HEK293 (cell line): ENCODE data around the gene CHRNA10.

Source experiments
- ATF2 ChIP-seq: fragments of 450-650 bp; formaldehyde crosslinking; IDR thresholded peaks from 2 replicates; pipeline ENCODE4 v1.5.1; 2016; ENCODE audit warnings: missing biosample characterization, missing genetic modification characterization, low read depth
- BCL11A ChIP-seq: fragments of 450-650 bp; formaldehyde crosslinking; IDR thresholded peaks from 2 replicates; pipeline ENCODE4 v1.5.1; 2016; ENCODE audit warnings: low read depth, missing biosample characterization, missing genetic modification characterization
- CTCF ChIP-seq: fragments of 450-650 bp; formaldehyde crosslinking; IDR thresholded peaks from 2 replicates; pipeline ENCODE4 v1.5.1; 2016; ENCODE audit warnings: missing biosample characterization, missing genetic modification characterization
- EGR2 ChIP-seq: fragments of 450-650 bp; formaldehyde crosslinking; IDR thresholded peaks from 2 replicates; pipeline ENCODE4 v1.5.1; 2016; ENCODE audit warnings: low read depth, missing biosample characterization, missing genetic modification characterization
- KLF16 ChIP-seq: fragments of 450-650 bp; formaldehyde crosslinking; IDR thresholded peaks from 2 replicates; pipeline ENCODE4 v1.5.1; 2017; ENCODE audit warnings: missing biosample characterization, missing genetic modification characterization
- KLF17 ChIP-seq: fragments of 450-650 bp; formaldehyde crosslinking; IDR thresholded peaks from 2 replicates; pipeline ENCODE4 v1.5.1; 2016; ENCODE audit warnings: missing biosample characterization, missing genetic modification characterization
- PRDM1 ChIP-seq: fragments of 450-650 bp; formaldehyde crosslinking; IDR thresholded peaks from 2 replicates; pipeline ENCODE4; 2016; ENCODE audit warnings: missing biosample characterization, missing genetic modification characterization
- SP2 ChIP-seq: fragments of 450-650 bp; formaldehyde crosslinking; IDR thresholded peaks from 2 replicates; pipeline ENCODE4 v1.5.1; 2016; ENCODE audit warnings: missing biosample characterization, missing genetic modification characterization
- SP3 ChIP-seq: fragments of 450-650 bp; formaldehyde crosslinking; IDR thresholded peaks from 2 replicates; pipeline ENCODE4 v1.5.1; 2016; ENCODE audit warnings: missing biosample characterization, missing genetic modification characterization
- ZBTB20 ChIP-seq: fragments of 450-650 bp; formaldehyde crosslinking; IDR thresholded peaks from 2 replicates; pipeline ENCODE4 v1.5.1; 2016; ENCODE audit warnings: missing biosample characterization, missing genetic modification characterization
- ZBTB48 ChIP-seq: fragments of 450-650 bp; formaldehyde crosslinking; IDR thresholded peaks from 2 replicates; pipeline ENCODE4 v1.5.1; 2016; ENCODE audit warnings: missing biosample characterization, missing genetic modification characterization
- ZBTB7A ChIP-seq: fragments of 450-650 bp; formaldehyde crosslinking; IDR thresholded peaks from 2 replicates; pipeline ENCODE4 v1.5.1; 2016; ENCODE audit warnings: low read depth, missing biosample characterization, missing genetic modification characterization
- ZNF184 ChIP-seq: fragments of 450-650 bp; IDR thresholded peaks from 2 replicates; pipeline ENCODE4 v1.5.1; 2018; ENCODE audit warnings: missing biosample characterization, mild to moderate bottlenecking, missing genetic modification characterization
- ZNF19 ChIP-seq: fragments of 450-650 bp; formaldehyde crosslinking; IDR thresholded peaks from 2 replicates; pipeline ENCODE4; 2016; ENCODE audit warnings: missing biosample characterization, missing genetic modification characterization, low read depth
- ZNF202 ChIP-seq: fragments of 450-650 bp; formaldehyde crosslinking; IDR thresholded peaks from 2 replicates; pipeline ENCODE4 v1.5.1; 2016; ENCODE audit warnings: missing biosample characterization, missing genetic modification characterization, borderline replicate concordance
- ZNF23 ChIP-seq: fragments of 450-650 bp; formaldehyde crosslinking; IDR thresholded peaks from 2 replicates; pipeline ENCODE4 v1.5.1; 2016; ENCODE audit warnings: missing biosample characterization, missing genetic modification characterization, borderline replicate concordance
- ZNF266 ChIP-seq: fragments of 450-650 bp; formaldehyde crosslinking; IDR thresholded peaks from 2 replicates; pipeline ENCODE4 v1.5.1; 2016; ENCODE audit warnings: missing biosample characterization, missing genetic modification characterization, low read depth
- ZNF350 ChIP-seq: fragments of 450-650 bp; formaldehyde crosslinking; IDR thresholded peaks from 2 replicates; pipeline ENCODE4 v1.5.0; 2017; ENCODE audit warnings: missing biosample characterization, mild to moderate bottlenecking, missing genetic modification characterization
- ZNF366 ChIP-seq: fragments of 450-650 bp; formaldehyde crosslinking; conservative IDR thresholded peaks from 2 replicates; pipeline ENCODE4 v1.5.1; 2016; ENCODE audit warnings: missing biosample characterization, missing genetic modification characterization
- ZNF404 ChIP-seq: fragments of 450-650 bp; formaldehyde crosslinking; IDR thresholded peaks from 2 replicates; pipeline ENCODE4 v1.5.1; 2017; ENCODE audit warnings: missing biosample characterization, missing genetic modification characterization
- ZNF426 ChIP-seq: fragments of 450-650 bp; formaldehyde crosslinking; IDR thresholded peaks from 2 replicates; pipeline ENCODE4 v1.5.1; 2017; ENCODE audit warnings: missing biosample characterization, missing genetic modification characterization, mild to moderate bottlenecking, inconsistent platforms, moderate library complexity
- ZNF585B ChIP-seq: fragments of 450-650 bp; formaldehyde crosslinking; IDR thresholded peaks from 2 replicates; pipeline ENCODE4 v1.5.1; 2016; ENCODE audit warnings: missing biosample characterization, missing genetic modification characterization
- ZNF600 ChIP-seq: fragments of 450-650 bp; formaldehyde crosslinking; IDR thresholded peaks from 2 replicates; pipeline ENCODE4 v1.5.1; 2016; ENCODE audit warnings: missing biosample characterization, missing genetic modification characterization
- ZNF776 ChIP-seq: fragments of 450-650 bp; formaldehyde crosslinking; IDR thresholded peaks from 2 replicates; pipeline ENCODE4 v1.5.0; 2017; ENCODE audit warnings: missing biosample characterization, missing genetic modification characterization, borderline replicate concordance
- ZNF830 ChIP-seq: fragments of 450-650 bp; IDR thresholded peaks from 2 replicates; pipeline ENCODE4 v1.5.0; 2018; ENCODE audit warnings: missing biosample characterization, missing genetic modification characterization, low read depth, mild to moderate bottlenecking, moderate library complexity
- ZNF837 ChIP-seq: fragments of 450-650 bp; formaldehyde crosslinking; IDR thresholded peaks from 2 replicates; pipeline ENCODE4 v1.5.1; 2016; ENCODE audit warnings: missing biosample characterization, missing genetic modification characterization
- TF ChIP-seq, protein P1 (sequence below): fragments of 450-650 bp; formaldehyde crosslinking; IDR thresholded peaks from 2 replicates; pipeline ENCODE4 v1.5.1; 2016; ENCODE audit warnings: missing biosample characterization, missing genetic modification characterization
- TF ChIP-seq, protein P2 (sequence below): fragments of 450-650 bp; formaldehyde crosslinking; IDR thresholded peaks from 2 replicates; pipeline ENCODE4 v1.5.1; 2016; ENCODE audit warnings: missing biosample characterization, missing genetic modification characterization
- TF ChIP-seq, protein P3 (sequence below): fragments of 450-650 bp; formaldehyde crosslinking; IDR thresholded peaks from 2 replicates; pipeline ENCODE4 v1.5.1; 2017; ENCODE audit warnings: missing biosample characterization, missing genetic modification characterization

CHRNA10 gene

DNA sequence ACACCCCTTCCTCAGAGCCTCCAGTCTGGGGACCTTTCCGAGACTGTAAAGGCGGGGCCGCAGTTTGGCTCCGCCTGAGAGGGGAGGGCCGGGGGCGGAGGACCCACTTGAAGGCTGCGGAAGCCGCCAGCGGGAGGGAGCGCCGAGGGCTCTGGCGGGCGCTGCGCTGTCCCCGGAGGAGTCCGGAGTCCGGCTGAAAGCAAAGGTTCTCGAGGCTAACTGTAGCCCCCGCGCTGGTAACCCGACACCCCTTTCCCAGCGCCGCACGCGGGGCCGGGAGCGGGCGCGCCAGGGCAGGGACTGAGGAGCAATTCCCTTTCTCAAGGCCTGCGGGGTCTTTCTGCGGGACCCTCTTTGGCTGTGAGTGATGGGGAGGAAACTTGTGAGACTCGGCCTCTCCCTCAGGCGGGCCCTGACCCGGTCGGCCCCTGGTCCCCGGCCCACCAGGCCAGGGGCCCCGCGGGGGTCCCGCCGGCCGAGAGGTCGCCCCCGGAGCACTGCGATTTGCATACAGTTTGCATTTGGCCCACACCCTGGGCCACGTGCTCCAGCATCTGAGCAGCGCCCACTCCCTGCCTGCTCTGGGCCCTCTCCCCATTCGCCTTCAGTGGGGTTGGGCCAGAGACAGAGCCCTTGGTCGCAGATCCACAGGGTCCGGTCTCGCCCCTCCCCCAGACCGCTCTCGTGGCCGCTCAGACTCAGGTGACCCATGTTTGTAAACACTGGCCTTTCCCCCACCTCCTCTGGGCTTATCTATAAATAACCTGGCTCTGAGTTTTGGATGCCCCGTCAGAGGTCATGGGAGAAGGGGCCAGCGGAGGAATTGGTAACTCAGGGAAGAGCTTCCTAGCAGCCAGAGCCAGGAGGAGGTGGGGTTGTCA is 28.9 kb downstream of the CHRNA10 start (continued):
- TF ChIP-seq, protein P1, sequence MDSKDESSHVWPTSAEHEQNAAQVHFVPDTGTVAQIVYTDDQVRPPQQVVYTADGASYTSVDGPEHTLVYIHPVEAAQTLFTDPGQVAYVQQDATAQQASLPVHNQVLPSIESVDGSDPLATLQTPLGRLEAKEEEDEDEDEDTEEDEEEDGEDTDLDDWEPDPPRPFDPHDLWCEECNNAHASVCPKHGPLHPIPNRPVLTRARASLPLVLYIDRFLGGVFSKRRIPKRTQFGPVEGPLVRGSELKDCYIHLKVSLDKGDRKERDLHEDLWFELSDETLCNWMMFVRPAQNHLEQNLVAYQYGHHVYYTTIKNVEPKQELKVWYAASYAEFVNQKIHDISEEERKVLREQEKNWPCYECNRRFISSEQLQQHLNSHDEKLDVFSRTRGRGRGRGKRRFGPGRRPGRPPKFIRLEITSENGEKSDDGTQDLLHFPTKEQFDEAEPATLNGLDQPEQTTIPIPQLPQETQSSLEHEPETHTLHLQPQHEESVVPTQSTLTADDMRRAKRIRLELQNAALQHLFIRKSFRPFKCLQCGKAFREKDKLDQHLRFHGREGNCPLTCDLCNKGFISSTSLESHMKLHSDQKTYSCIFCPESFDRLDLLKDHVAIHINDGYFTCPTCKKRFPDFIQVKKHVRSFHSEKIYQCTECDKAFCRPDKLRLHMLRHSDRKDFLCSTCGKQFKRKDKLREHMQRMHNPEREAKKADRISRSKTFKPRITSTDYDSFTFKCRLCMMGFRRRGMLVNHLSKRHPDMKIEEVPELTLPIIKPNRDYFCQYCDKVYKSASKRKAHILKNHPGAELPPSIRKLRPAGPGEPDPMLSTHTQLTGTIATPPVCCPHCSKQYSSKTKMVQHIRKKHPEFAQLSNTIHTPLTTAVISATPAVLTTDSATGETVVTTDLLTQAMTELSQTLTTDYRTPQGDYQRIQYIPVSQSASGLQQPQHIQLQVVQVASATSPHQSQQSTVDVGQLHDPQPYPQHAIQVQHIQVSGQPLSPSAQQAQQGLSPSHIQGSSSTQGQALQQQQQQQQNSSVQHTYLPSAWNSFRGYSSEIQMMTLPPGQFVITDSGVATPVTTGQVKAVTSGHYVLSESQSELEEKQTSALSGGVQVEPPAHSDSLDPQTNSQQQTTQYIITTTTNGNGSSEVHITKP (tag by site-specific recombination) = no peak
- TF ChIP-seq ZNF366 (tag by site-specific recombination) = no peak
- peak; percentile 68; the same call in 1 of the 2 replicates for TF ChIP-seq ZNF600 (tag by site-specific recombination)
- no peak for TF ChIP-seq ZNF23 (tag by site-specific recombination)
- TF ChIP-seq ATF2 (tag by site-specific recombination) = no peak
- no peak for TF ChIP-seq ZNF19 (tag by site-specific recombination)
- TF ChIP-seq ZNF837 = no peak
- no peak for TF ChIP-seq ZNF202 (tag by site-specific recombination)
- TF ChIP-seq EGR2 (tag by site-specific recombination) = peak; percentile 26
- peak; percentile 59; the same call in 1 of the 2 replicates for TF ChIP-seq BCL11A (tag by site-specific recombination)
- TF ChIP-seq ZNF350 (tag by site-specific recombination) = no peak
- TF ChIP-seq ZNF830 = no peak
- TF ChIP-seq ZNF404 (tag by site-specific recombination) = no peak
- TF ChIP-seq SP2 (tag by site-specific recombination) = peak; percentile 75
- TF ChIP-seq, protein P2, sequence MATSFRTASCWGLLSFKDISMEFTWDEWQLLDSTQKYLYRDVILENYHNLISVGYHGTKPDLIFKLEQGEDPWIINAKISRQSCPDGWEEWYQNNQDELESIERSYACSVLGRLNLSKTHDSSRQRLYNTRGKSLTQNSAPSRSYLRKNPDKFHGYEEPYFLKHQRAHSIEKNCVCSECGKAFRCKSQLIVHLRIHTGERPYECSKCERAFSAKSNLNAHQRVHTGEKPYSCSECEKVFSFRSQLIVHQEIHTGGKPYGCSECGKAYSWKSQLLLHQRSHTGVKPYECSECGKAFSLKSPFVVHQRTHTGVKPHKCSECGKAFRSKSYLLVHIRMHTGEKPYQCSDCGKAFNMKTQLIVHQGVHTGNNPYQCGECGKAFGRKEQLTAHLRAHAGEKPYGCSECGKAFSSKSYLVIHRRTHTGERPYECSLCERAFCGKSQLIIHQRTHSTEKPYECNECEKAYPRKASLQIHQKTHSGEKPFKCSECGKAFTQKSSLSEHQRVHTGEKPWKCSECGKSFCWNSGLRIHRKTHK (tag by site-specific recombination) = no peak
- TF ChIP-seq KLF16 (tag by site-specific recombination) = no peak
- no peak for TF ChIP-seq ZNF776
- TF ChIP-seq, protein P3, sequence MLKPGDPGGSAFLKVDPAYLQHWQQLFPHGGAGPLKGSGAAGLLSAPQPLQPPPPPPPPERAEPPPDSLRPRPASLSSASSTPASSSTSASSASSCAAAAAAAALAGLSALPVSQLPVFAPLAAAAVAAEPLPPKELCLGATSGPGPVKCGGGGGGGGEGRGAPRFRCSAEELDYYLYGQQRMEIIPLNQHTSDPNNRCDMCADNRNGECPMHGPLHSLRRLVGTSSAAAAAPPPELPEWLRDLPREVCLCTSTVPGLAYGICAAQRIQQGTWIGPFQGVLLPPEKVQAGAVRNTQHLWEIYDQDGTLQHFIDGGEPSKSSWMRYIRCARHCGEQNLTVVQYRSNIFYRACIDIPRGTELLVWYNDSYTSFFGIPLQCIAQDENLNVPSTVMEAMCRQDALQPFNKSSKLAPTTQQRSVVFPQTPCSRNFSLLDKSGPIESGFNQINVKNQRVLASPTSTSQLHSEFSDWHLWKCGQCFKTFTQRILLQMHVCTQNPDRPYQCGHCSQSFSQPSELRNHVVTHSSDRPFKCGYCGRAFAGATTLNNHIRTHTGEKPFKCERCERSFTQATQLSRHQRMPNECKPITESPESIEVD (tag by site-specific recombination) = no peak
- TF ChIP-seq ZBTB48 (tag by site-specific recombination) = peak; percentile 99
- TF ChIP-seq ZNF184 (tag by site-specific recombination) = no peak
- TF ChIP-seq ZNF585B (tag by site-specific recombination) = no peak
- 0 out of 2 replicates have a peak, but pooled peaks have one; percentile 20 for TF ChIP-seq ZBTB7A
- no peak for TF ChIP-seq PRDM1 (tag by site-specific recombination)
- TF ChIP-seq ZNF266 = no peak
- TF ChIP-seq CTCF = no peak
- TF ChIP-seq ZNF426 = no peak
- no peak for TF ChIP-seq KLF17 (tag by site-specific recombination)
- TF ChIP-seq ZBTB20 = peak; percentile 57
- peak; percentile 71 for TF ChIP-seq SP3 (tag by site-specific recombination)
